Hematopoietic multipotent progenitor cell treated with erythropoietin and hydrocortisone succinate and interleukin-3 and kit ligand, for 4 days (in vitro differentiated cells): ENCODE measurements around the gene ICAM5.
"Not testable (repeated sequence)": the region's sequence is repeated elsewhere in the genome, so short reads cannot be mapped to it uniquely, and the experiment has no call there.

Experiments used
- DNase-seq: peaks from one replicate; pipeline ENCODE4 v3.0.0-alpha.2; 2015

Gene ICAM5

GRCh38 chr19:10270180-10270615, 19.6 kb upstream of the ICAM5 start:
- peak; percentile 87 for DNase-seq

DNA sequence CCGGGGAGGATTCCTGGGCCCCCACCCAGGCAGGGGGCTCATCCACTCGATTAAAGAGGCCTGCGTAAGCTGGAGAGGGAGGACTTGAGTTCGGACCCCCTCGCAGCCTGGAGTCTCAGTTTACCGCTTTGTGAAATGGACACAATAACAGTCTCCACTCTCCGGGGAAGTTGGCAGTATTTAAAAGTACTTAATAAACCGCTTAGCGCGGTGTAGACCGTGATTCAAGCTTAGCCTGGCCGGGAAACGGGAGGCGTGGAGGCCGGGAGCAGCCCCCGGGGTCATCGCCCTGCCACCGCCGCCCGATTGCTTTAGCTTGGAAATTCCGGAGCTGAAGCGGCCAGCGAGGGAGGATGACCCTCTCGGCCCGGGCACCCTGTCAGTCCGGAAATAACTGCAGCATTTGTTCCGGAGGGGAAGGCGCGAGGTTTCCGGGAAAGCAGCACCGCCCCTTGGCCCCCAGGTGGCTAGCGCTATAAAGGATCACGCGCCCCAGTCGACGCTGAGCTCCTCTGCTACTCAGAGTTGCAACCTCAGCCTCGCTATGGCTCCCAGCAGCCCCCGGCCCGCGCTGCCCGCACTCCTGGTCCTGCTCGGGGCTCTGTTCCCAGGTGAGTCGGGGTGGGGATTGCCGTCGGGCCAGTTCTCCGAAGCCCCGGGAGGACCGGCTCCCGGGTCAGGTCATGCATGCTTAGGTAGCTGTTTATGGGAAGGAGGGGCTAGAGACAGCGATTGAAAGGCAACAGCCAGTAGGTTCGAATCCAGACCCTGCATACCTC, 18.9 kb upstream of the ICAM5 start, which contains the start of gene ICAM1:
Gene ICAM1 (plus strand): TSS at position 505 of the 779 bp plus-strand sequence. CDS start 40 bp downstream, at position 545.
- DNase-seq, result peak; percentile 83

- DNase-seq, result no peak
Observed at GRCh38 chr19:10271543-10272086, 18.1 kb upstream of the ICAM5 start.

GRCh38 chr19:10274589-10274988, 15.2 kb upstream of the ICAM5 start:
- DNase-seq, result no peak

DNA sequence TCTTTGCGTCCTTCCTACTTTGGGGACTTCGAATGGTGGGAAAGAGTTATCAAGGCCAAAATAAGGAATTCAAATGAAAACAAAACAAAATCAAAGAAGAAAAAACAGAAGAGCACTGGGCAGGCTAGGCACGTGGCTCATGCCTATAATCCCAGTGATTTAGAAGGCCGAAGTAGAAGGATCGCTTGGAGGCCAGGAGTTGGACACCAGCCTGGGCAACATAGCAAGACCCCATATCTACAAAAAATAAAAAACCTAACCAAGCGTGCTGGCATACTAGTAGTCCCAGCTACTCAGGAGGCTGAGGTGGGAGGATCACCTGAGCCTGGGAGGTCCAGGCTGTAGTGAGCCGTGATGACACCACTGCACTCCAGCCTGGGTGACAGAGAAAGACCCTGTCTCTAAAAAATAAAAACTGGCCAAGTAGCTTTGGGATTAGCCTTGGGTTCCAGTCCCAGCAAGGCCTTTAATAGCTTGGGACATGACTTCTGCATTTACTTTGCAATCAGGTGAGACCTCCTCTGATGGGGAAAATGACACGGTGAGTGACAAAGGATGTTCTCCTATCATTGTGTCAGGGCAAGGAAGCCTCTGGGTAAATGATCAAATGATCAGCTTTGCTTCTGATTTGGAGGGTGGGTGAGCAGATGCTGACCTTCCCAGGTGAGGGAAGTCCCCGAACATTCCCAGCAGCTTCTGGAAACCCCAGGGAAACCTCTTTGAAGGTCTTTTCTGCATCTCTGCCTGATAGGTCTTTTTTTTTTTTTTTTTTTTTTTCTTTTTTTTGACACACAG, 11.8 kb upstream of the ICAM5 start:
- no peak for DNase-seq

- no peak for DNase-seq
Observed at GRCh38 chr19:10278935-10279334, 10.8 kb upstream of the ICAM5 start.

- DNase-seq, result peak; percentile 29
Observed at GRCh38 chr19:10279737-10280442, 9.9 kb upstream of the ICAM5 start.

DNA sequence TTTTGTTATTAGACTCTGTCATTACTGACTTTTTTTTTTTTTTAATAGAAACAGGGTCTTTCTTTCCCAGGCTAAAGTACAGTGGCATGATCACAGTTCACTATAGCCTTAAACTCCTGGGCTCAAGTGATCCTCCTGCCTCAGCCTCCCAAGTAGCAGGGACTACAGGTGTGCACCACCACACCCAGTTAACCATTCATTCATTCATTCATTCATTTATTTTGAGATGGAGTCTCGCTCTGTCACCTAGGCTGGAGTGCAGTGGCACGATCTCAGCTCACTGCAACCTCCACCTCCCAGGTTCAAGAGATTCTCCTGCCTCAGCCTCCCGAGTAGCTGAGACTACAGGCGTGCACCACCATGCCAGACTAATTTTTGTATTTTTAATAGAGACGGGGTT, 7.7 kb upstream of the ICAM5 start:
- DNase-seq, result not testable (repeated sequence)

DNA sequence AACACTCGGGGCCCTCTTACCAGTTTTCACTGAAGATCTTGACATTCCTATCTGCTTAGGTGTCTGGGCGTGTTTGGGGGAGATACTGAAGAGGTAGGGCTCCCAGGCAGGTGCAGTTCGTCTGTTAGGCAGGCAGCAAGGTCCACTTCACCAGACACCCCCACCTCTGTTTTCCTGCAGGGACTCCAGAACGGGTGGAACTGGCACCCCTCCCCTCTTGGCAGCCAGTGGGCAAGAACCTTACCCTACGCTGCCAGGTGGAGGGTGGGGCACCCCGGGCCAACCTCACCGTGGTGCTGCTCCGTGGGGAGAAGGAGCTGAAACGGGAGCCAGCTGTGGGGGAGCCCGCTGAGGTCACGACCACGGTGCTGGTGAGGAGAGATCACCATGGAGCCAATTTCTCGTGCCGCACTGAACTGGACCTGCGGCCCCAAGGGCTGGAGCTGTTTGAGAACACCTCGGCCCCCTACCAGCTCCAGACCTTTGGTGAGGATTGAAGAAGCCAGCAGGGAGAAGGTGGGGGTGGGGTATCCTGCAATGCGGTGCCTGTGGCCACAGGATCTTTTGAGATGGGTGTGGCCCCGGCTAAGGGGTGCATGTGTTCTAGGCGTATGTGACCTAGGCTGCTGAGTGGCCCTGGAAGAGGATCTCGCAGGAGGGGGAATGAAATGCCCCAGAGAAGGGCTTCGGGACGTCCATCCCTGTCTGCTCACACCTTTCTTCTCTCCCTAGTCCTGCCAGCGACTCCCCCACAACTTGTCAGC, 6.3 kb upstream of the ICAM5 start:
- DNase-seq, result peak; percentile 68

DNA sequence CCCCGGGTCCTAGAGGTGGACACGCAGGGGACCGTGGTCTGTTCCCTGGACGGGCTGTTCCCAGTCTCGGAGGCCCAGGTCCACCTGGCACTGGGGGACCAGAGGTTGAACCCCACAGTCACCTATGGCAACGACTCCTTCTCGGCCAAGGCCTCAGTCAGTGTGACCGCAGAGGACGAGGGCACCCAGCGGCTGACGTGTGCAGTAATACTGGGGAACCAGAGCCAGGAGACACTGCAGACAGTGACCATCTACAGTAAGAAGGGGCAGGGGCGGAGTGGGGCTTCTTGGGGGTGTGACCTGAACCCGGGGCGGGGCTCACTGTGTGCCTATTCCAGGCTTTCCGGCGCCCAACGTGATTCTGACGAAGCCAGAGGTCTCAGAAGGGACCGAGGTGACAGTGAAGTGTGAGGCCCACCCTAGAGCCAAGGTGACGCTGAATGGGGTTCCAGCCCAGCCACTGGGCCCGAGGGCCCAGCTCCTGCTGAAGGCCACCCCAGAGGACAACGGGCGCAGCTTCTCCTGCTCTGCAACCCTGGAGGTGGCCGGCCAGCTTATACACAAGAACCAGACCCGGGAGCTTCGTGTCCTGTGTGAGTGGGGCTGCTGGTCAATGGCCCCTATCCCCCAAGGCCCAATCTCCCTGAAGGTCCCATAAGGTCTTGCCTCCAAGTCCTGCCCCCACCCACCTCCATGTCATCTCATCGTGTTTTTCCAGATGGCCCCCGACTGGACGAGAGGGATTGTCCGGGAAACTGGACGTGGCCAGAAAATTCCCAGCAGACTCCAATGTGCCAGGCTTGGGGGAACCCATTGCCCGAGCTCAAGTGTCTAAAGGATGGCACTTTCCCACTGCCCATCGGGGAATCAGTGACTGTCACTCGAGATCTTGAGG, 5.4 kb upstream of the ICAM5 start:
- DNase-seq, result no peak

GRCh38 chr19:10284960-10285278, 4.8 kb upstream of the ICAM5 start:
- DNase-seq, result no peak

- DNase-seq, result peak; percentile 41
Observed at GRCh38 chr19:10285393-10285792, 4.4 kb upstream of the ICAM5 start.

DNA sequence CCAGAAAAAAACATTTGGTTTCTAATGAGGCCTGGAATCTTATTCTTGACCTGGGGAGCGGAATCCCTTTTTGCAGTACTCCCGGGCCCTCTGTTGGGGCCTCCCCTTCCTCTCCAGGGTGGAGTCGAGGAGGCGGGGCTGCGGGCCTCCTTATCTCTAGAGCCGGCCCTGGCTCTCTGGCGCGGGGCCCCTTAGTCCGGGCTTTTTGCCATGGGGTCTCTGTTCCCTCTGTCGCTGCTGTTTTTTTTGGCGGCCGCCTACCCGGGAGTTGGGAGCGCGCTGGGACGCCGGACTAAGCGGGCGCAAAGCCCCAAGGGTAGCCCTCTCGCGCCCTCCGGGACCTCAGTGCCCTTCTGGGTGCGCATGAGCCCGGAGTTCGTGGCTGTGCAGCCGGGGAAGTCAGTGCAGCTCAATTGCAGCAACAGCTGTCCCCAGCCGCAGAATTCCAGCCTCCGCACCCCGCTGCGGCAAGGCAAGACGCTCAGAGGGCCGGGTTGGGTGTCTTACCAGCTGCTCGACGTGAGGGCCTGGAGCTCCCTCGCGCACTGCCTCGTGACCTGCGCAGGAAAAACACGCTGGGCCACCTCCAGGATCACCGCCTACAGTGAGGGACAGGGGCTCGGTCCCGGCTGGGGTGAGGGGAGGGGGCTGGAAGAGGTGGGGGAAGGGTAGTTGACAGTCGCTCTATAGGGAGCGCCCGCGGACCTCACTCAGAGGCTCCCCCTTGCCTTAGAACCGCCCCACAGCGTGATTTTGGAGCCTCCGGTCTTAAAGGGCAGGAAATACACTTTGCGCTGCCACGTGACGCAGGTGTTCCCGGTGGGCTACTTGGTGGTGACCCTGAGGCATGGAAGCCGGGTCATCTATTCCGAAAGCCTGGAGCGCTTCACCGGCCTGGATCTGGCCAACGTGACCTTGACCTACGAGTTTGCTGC, 2.7 kb upstream of the ICAM5 start, which contains the start of gene ICAM4:
Gene ICAM4 (plus strand): TSS at position 153 of the 935 bp plus-strand sequence. CDS start 58 bp downstream, at position 211.
- peak; percentile 97 for DNase-seq

- DNase-seq, result peak; percentile 97
Observed at GRCh38 chr19:10288662-10289166, 1.0 kb upstream of the ICAM5 start.

GRCh38 chr19:10289167-10289835, 451 bp upstream of the ICAM5 start:
- peak; percentile 95 for DNase-seq

DNA sequence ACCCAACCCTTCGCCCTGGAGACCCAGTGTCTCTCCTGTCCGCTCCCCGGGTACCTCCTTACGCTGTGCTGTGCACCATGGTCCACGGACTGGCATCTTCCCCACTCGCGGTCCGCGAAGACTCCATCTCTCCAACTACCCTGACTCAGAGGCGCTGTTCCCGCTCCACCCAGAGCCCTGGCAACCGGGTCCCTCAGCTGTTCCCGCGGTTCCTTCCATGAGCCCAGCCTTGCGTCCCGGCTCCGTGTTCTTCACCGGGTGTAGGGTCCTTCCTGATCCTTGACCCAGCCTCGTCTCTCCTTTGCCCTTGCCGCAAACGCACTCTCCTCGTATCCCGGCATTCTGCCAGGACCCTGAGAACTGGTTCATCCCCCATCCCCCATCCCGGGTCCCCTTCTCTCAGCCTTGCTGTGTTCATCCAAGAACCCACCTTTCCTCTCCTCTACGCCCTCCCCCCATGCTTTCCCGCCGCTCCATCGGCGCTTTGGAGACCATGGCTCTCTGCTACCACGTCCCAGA, 664 bp downstream of the ICAM5 start:
- DNase-seq, result peak; percentile 53

- peak; percentile 92 for DNase-seq
Observed at GRCh38 chr19:10290876-10291553, 1.3 kb downstream of the ICAM5 start.

- DNase-seq, result peak; percentile 54
Observed at GRCh38 chr19:10291554-10292205, 1.9 kb downstream of the ICAM5 start.
